NCI-H128 (cell line): ENCODE data around the gene CUL1.

Experiments used
- DNase-seq: peaks from one replicate; lab custom pipeline; 2025; ENCODE audit not compliant: unreplicated experiment; lab: John Stamatoyannopoulos, UW

Gene CUL1

DNA sequence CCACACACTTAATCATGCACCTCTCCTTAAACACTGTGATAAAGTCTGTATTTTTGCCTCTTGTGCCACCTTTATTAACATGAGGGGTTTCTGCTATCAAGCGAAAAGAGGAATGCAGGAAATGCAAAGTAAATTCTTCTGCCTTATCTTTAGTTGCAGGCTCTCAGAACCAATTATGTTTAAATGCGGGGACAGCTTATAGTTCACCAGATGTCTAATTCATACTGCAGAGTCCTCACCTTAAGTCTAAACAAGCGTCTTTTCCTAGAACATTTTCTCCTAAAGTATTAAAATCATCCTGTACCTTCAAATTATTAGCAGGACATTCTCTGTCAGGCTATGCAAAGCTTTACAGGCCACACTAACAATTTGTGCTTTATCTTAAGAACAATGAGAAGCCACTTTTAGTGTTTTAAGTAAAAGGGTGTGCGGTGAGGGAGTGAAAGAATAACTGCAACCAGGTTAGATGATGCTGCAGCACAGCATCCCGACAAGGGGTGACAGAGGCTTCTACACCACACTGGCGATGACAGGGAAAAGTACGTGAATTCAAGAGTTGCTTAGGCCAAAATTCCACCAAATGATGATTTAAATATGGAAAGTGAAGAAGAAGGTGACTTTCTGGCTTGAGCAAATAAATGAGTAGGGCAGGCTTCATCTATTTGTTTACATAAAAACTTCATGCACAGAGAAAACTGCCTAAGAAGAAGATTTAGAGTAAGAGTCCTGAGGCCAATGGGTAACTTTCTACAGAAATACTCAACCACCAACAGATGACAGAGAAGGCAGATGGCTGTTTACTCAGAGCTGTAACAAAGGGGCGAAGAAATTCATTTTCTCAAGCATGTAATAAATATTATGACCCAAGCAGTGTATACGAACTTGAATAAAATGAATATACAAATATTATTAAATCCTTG is 149.4 kb downstream of the CUL1 start:
- no peak for DNase-seq

DNA sequence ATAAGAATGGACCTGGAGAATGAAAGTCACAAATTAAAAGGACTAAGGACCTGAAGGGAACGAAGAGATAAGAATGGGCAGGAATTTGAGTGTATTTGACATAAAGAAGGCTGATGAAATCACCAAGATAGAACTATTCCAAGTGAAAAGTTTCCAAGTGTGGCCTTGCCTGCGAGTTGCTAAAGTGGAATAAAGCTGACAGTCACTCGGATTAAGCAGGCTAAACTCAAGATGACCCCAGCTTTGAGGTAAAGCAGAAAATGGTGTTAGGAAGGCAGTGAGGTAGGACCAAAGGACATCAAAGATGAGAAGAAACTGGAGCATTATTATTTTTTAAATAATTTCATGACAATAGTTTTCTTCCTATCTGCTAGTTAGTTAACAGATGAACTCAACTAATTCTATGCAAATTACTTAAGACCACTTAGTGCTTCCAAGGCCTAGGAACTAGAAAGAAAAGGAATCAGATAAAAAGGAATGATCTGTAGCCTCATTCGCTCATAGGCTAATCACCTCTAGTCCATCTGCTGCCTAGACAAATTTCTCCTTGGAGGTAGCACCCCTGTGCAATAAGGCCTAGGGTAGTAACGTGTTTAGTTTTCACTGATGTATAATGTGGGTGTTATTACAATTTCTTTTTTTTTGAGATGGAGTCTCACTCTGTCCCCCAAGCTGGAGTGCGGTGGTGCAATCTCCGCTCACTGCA is 150.8 kb downstream of the CUL1 start:
- DNase-seq, result no peak

DNA sequence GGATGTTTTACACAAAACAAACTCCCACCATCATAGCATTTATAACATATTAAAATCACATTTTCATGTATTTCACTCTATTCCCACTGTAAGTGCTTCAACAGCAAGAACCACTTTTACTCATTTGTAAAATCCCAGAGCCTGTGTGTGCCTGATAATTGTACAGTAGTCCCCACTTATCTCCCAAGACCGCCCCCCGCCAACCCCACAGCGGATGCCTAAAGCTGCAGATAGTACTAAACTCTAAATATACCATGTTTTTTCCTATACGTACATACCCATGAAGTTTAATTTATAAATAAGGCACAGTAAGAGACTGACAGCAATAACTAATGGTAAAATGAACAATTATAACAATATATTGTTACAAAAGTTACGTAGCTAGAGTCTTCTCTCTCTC is 151.9 kb downstream of the CUL1 start:
- no peak for DNase-seq
